ENCODE measurements around the gene DENND4B.

Gene DENND4B

GRCh38 chr1:153946622-153947241 lies at the start of gene DENND4B:
TSS of gene DENND4B (minus strand) at chr1:153946718. CDS start at chr1:153944374, 2,344 bp downstream.
- peak; percentile 81 for DNase-seq (ENCODE audit: low read depth)
- peak within 1 kb of the TSS; percentile 78 for H3K4me3 ChIP-seq (ENCODE audit: low read depth, low read length)
- peak; percentile 78 for TF ChIP-seq CTCF (conservative IDR thresholded peaks at IDR 0.05; ENCODE audit: low read depth, low read length)

- no peak overlapping the region for H3K4me3 ChIP-seq (ENCODE audit: low read depth, low read length)
- no peak for TF ChIP-seq CTCF (conservative IDR thresholded peaks at IDR 0.05; ENCODE audit: low read depth, low read length)
- no peak for DNase-seq (ENCODE audit: low read depth)
Observed at GRCh38 chr1:153995640-153996039, 49.1 kb upstream of the DENND4B start.

GRCh38 chr1:153995202-153995601 lies 48.7 kb upstream of the DENND4B start:
- TF ChIP-seq CTCF (conservative IDR thresholded peaks at IDR 0.05; ENCODE audit: low read depth, low read length) = no peak
- no peak for DNase-seq (ENCODE audit: low read depth)
- no peak overlapping the region for H3K4me3 ChIP-seq (ENCODE audit: low read depth, low read length)

GRCh38 chr1:153991806-153992205 lies 45.3 kb upstream of the DENND4B start:
- H3K4me3 ChIP-seq (ENCODE audit: low read depth, low read length) = peak overlapping the region; percentile 78

GRCh38 chr1:153991151-153991630 lies 44.7 kb upstream of the DENND4B start:
- DNase-seq (ENCODE audit: low read depth) = no peak
- TF ChIP-seq CTCF (conservative IDR thresholded peaks at IDR 0.05; ENCODE audit: low read depth, low read length) = no peak
- peak overlapping the region; percentile 78 for H3K4me3 ChIP-seq (ENCODE audit: low read depth, low read length)

More at GRCh38 chr1:153991806-153992205, 45.3 kb upstream of the DENND4B start:
- no peak for DNase-seq (ENCODE audit: low read depth)
- no peak for TF ChIP-seq CTCF (conservative IDR thresholded peaks at IDR 0.05; ENCODE audit: low read depth, low read length)

GRCh38 chr1:153990468-153991150 lies 44.1 kb upstream of the DENND4B start, which contains the start of gene RPS27:
TSS of gene RPS27 (plus strand) at chr1:153990762. CDS start at chr1:153990797, 35 bp downstream.
- peak; percentile 99 for DNase-seq (ENCODE audit: low read depth)
- peak within 1 kb of the TSS; percentile 78 for H3K4me3 ChIP-seq (ENCODE audit: low read depth, low read length)
- no peak for TF ChIP-seq CTCF (conservative IDR thresholded peaks at IDR 0.05; ENCODE audit: low read depth, low read length)

Measured in choroid plexus epithelial cell (primary cell).